Esophagus squamous epithelium (tissue), 4 donors: ENCODE results near the gene PML.

Source experiments
- CTCF ChIP-seq, 6 experiments: fragments of 450-650 bp in 4 of 6; fragments of 200-600 bp in 2 of 6; sonication (generic) in 2 of 6; IDR thresholded peaks; one replicate each; pipeline ENCODE4 v1.5.1; 2016 to 2019; ENCODE audit warnings: antibody characterized with exemption in 6 of 6, mild to moderate bottlenecking in 4 of 6, moderate library complexity in 4 of 6
- POLR2A ChIP-seq, 4 donors: fragments of 450-650 bp; IDR thresholded peaks; one replicate each; pipeline ENCODE4 v1.6.1; 2017; ENCODE audit warnings: antibody characterized with exemption in 4 of 4, mild to moderate bottlenecking in 4 of 4, moderate library complexity in 3 of 4

GRCh38 chr15:74006774-74007639 is 12.5 kb downstream of the PML start:
- TF ChIP-seq POLR2A (IDR thresholded peaks at IDR 0.05) (no peak), CTCF (IDR thresholded peaks at IDR 0.05) (no peak)
